DND-41 (cell line): ENCODE measurements around the gene DSCAM.

ENCODE experiments used
- ATAC-seq: fragments of 200-7000 bp; cut with Tn5 transposase; 3 replicates; pipeline ENCODE4 v1.9.1; 2021; ENCODE audit warnings: low read depth; ENCODE audit not compliant: insufficient read depth
- DNase-seq: peaks from one replicate; pipeline ENCODE4 v3.0.0-alpha.2; 2020
- H2AFZ ChIP-seq: 2 replicates; pipeline ENCODE4 v1.6.0; 2012; ENCODE audit warnings: low read depth, low read length
- H3K27ac ChIP-seq: 2 replicates; pipeline ENCODE4 v1.5.1; 2012; ENCODE audit warnings: low read length, inconsistent platforms
- H3K27me3 ChIP-seq: fragments of 200-600 bp; sonication (generic); 2 replicates; pipeline ENCODE4 v1.6.0; 2012; ENCODE audit warnings: low read length, mild to moderate bottlenecking, inconsistent platforms; ENCODE audit not compliant: insufficient read depth, poor library complexity
- H3K36me3 ChIP-seq: 2 replicates; pipeline ENCODE4 v1.5.1; 2012; ENCODE audit warnings: low read length, inconsistent platforms; ENCODE audit not compliant: insufficient read depth
- H3K4me1 ChIP-seq: 2 replicates; pipeline ENCODE4 v1.5.1; 2012; ENCODE audit warnings: mild to moderate bottlenecking, low read length; ENCODE audit not compliant: insufficient read depth
- H3K4me2 ChIP-seq: 2 replicates; pipeline ENCODE4 v1.6.0; 2012; ENCODE audit warnings: mild to moderate bottlenecking, moderate library complexity, low read length, inconsistent platforms; ENCODE audit not compliant: insufficient read depth
- H3K4me3 ChIP-seq, 2 experiments: fragments of 200-600 bp in 1 of 2; shearing (Covaris generic) in 1 of 2; 2 replicates each; pipeline ENCODE4 v1.5.1; 2012 to 2016; ENCODE audit warnings: inconsistent platforms in 2 of 2, low read length in 2 of 2, mild to moderate bottlenecking in 2 of 2, low read depth in 1 of 2, moderate library complexity in 1 of 2
- H3K79me2 ChIP-seq: 2 replicates; pipeline ENCODE4 v1.6.0; 2012; ENCODE audit warnings: low read length, inconsistent platforms; ENCODE audit not compliant: insufficient read depth
- H3K9ac ChIP-seq: 2 replicates; pipeline ENCODE4 v1.6.0; 2012; ENCODE audit warnings: low read depth, mild to moderate bottlenecking, inconsistent platforms, low read length, moderate library complexity
- H3K9me3 ChIP-seq: 2 replicates; pipeline ENCODE4 v1.5.1; 2012; ENCODE audit warnings: low read length, moderate library complexity, mild to moderate bottlenecking, inconsistent platforms; ENCODE audit not compliant: insufficient read depth, severe bottlenecking
- H4K20me1 ChIP-seq: 2 replicates; pipeline ENCODE4 v1.6.0; 2012; ENCODE audit warnings: low read length; ENCODE audit not compliant: insufficient read depth
- EZH2 ChIP-seq: IDR thresholded peaks from 3 replicates; pipeline ENCODE4 v1.6.1; 2012; ENCODE audit warnings: borderline replicate concordance, low read depth, mild to moderate bottlenecking, moderate library complexity, low read length, inconsistent platforms; ENCODE audit not compliant: severe bottlenecking
- TF ChIP-seq, protein P1 (sequence below): IDR thresholded peaks from 2 replicates; pipeline ENCODE4 v1.5.1; 2012; ENCODE audit warnings: borderline replicate concordance, low read length, moderate library complexity, mild to moderate bottlenecking; ENCODE audit not compliant: poor library complexity, severe bottlenecking; ENCODE audit errors: extremely low read depth

The DSCAM gene

DNA sequence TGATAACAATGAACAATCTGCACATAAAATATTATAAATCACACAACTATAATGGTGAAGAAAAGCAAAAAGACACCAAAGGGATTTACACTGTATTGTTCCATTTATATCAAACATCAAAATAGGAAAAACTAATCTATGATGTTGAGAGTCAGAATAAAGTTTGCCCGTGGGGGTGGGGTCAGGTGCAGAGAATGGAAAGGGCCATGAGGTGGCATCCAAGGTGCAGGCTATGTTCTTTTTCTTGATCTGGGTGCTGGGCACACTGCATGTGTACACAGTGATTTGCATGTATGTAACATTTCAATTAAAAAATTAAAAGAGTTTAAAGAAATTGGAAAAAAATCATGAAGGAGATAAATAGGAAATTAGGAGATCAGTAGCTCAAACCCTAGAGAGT is 127.3 kb downstream of the DSCAM start:
- no peak overlapping the region for H3K4me2 ChIP-seq
- H3K4me1 ChIP-seq: no peaks in the 10 kb centered on the region
- H4K20me1 ChIP-seq: no peaks in the 10 kb centered on the region
- H3K9me3 ChIP-seq: no peaks in the 10 kb centered on the region
- H3K4me3 ChIP-seq: no peak overlapping the region
- no peak overlapping the region for H3K27ac ChIP-seq
- ATAC-seq: no peak
- H3K79me2 ChIP-seq: no peaks in the 10 kb centered on the region
- H3K9ac ChIP-seq: no peak overlapping the region
- H2AFZ ChIP-seq: no peak overlapping the region
- H3K36me3 ChIP-seq: no peaks in the 10 kb centered on the region
- TF ChIP-seq, protein P1, sequence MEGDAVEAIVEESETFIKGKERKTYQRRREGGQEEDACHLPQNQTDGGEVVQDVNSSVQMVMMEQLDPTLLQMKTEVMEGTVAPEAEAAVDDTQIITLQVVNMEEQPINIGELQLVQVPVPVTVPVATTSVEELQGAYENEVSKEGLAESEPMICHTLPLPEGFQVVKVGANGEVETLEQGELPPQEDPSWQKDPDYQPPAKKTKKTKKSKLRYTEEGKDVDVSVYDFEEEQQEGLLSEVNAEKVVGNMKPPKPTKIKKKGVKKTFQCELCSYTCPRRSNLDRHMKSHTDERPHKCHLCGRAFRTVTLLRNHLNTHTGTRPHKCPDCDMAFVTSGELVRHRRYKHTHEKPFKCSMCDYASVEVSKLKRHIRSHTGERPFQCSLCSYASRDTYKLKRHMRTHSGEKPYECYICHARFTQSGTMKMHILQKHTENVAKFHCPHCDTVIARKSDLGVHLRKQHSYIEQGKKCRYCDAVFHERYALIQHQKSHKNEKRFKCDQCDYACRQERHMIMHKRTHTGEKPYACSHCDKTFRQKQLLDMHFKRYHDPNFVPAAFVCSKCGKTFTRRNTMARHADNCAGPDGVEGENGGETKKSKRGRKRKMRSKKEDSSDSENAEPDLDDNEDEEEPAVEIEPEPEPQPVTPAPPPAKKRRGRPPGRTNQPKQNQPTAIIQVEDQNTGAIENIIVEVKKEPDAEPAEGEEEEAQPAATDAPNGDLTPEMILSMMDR: no peak
- TF ChIP-seq EZH2: no peak
- no peaks in the 10 kb centered on the region for H3K27me3 ChIP-seq
- DNase-seq: no peak

DNA sequence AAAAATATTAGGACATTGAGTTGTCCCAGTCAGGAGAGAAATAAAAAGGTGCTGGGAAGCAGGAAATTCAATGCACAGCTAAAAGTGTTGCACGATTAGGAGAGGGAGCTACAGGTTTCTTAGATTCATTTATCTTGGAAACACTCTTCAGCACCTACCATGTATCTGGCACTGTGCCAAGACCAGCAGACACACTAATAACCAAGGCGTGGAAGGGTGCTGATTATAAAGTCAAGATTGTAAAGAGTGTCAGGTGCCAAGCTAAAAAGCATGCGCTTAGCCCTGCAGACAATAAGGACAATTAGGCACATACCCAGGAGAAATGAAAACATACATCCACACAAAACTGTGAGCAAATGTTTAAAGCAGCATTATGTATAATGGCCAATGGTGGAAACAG is 129.9 kb downstream of the DSCAM start:
- Histone ChIP-seq H3K27me3 (no peaks in the 10 kb centered on the region), H3K79me2 (no peaks in the 10 kb centered on the region), H3K36me3 (no peaks in the 10 kb centered on the region), H2AFZ (no peak overlapping the region), H3K4me3 (no peak overlapping the region), H3K27ac (no peak overlapping the region), H3K4me2 (no peak overlapping the region), H3K9me3 (no peaks in the 10 kb centered on the region), H3K9ac (no peak overlapping the region), H4K20me1 (no peaks in the 10 kb centered on the region), H3K4me1 (no peaks in the 10 kb centered on the region)
- DNase-seq (no peak), ATAC-seq (no peak)
- no peak for TF ChIP-seq EZH2
- TF ChIP-seq, protein P1: no peak

DNA sequence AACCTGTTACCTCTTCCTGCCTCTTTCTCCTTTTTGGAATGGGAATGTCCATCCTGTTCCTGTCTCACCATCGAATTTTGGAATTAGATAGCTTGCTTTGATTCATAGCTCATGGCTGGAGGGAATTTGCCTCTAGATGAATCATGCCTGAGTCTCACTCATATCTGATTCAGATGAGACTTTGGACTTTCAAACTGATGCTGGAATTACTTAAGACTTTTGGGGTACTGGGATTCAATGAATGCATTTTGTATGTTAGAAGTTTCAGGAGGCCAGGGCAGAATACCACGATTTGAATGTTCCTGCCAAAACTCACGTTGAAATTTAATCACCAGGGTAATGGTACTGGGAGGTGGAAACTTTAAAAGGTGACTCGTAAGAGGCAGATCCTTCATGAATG is 132.4 kb downstream of the DSCAM start:
- Histone ChIP-seq H3K79me2 (no peaks in the 10 kb centered on the region), H3K27me3 (no peaks in the 10 kb centered on the region), H3K4me2 (no peak overlapping the region), H3K9ac (no peak overlapping the region), H2AFZ (no peak overlapping the region), H3K4me3 (no peak overlapping the region), H3K36me3 (no peaks in the 10 kb centered on the region), H3K27ac (no peak overlapping the region), H4K20me1 (no peaks in the 10 kb centered on the region), H3K4me1 (no peaks in the 10 kb centered on the region), H3K9me3 (no peaks in the 10 kb centered on the region)
- ATAC-seq: no peak
- no peak for DNase-seq
- TF ChIP-seq, protein P1: no peak
- TF ChIP-seq EZH2: no peak
